NCI-H2227 treated with DMSO at 0.1 percent for 48 hours (cell line): ENCODE measurements around the gene TGFB3.
A peak's percentile ranks its signal among the peaks of the same experiment; 100 is the strongest.
"Not testable (repeated sequence)": the region's sequence is repeated elsewhere in the genome, so short reads cannot be mapped to it uniquely, and the experiment has no call there.

Source experiments
- DNase-seq: peaks from one replicate; lab custom pipeline; 2025; lab: John Stamatoyannopoulos, UW

The TGFB3 gene

GRCh38 chr14:75960231-75960630 is 21.6 kb downstream of the TGFB3 start:
- DNase-seq: no peak

- DNase-seq: no peak
Observed at GRCh38 chr14:75959031-75959430, 22.8 kb downstream of the TGFB3 start.

GRCh38 chr14:75952489-75952888 is 29.3 kb downstream of the TGFB3 start:
- DNase-seq: no peak

- no peak for DNase-seq
Observed at GRCh38 chr14:75946785-75947184, 35.0 kb downstream of the TGFB3 start.

DNA sequence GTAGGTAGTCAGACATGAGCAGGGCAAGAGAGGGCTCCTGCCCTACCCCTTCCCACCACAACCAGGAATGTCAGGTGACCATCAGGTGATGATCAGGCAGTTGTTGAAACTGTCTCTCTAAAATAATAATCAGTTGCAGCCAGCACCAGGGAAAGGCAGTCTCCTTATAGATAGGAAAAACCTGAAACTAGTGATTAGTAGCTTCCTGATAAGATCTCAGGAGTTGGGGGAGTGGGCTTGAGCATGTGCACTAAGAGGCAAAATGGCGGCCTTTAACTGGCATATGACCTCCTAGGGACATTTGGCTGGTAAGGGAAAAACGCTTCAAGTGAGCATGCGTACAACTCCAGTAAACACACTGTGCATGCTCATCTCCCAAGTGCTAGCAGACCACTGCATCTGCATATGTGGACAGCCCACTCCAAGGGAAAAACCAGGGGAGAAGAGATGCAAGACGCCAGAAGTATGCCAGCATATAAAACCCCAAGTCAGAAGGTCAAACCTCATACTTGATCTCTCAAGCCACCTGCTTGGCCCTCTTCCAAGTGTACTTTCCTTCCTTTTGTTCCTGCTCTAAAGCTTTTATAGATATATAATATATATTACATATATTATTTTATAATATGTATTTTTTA is 37.1 kb downstream of the TGFB3 start:
- DNase-seq: no peak

GRCh38 chr14:75941030-75941429 is 40.8 kb downstream of the TGFB3 start:
- DNase-seq: no peak

GRCh38 chr14:75939200-75939599 is 42.6 kb downstream of the TGFB3 start:
- DNase-seq: no peak

GRCh38 chr14:75934998-75935628 is 46.7 kb downstream of the TGFB3 start:
- DNase-seq: peak; percentile 96

DNA sequence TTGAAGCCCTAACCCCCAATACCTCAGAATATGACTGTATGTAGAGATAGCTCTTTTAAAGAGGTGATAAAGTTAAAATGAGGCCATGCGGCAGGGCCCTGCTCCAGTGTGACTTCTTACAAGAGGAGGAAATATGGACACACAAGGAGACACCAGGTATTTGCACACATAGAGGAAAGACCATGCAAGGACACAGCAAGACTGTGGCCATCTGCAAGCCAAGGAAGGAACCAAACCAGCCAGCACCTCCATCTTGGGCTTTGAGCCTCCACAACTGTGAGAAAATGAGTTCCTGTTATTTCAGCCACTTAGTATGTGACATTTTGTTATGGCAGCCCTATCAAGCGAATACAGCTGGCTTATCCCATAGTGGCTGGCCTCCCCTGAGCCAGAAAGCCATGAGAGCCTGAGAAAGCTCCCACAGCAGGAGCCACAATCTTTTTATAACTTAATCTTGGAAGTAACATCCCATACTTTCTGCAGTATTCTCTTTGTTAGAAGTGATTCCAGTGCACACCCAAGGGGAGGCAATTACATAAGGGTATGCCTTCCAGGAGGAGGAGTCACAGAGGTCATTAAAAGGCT is 48.0 kb downstream of the TGFB3 start:
- no peak for DNase-seq

- no peak for DNase-seq
Observed at GRCh38 chr14:75928690-75929181, 53.1 kb downstream of the TGFB3 start.

DNA sequence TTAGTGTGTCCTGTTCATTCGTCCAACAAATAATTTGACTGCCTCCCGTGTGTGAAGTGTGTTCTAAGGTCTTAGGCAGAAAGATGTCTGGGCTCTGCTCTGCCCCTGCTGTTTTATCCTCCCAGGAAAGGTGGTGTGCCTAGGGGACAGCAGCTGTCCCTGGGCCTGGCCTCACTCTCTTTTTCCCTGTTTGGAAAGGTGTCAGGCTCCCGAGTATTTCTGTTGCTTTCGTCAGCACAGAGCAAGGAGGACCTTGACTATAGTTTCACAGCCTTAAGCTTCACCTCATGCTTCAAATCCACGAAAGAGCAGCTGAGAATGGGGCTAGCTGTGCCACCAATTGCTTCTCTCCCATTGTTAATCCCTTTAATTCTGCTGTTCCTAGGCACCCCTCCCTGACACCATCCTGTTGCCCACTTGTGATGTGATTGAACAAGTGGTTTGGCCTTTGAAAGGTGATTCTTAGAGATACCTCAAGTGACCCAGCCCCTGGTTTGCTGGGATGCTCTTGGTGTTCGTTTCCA is 54.2 kb downstream of the TGFB3 start:
- DNase-seq: no peak

DNA sequence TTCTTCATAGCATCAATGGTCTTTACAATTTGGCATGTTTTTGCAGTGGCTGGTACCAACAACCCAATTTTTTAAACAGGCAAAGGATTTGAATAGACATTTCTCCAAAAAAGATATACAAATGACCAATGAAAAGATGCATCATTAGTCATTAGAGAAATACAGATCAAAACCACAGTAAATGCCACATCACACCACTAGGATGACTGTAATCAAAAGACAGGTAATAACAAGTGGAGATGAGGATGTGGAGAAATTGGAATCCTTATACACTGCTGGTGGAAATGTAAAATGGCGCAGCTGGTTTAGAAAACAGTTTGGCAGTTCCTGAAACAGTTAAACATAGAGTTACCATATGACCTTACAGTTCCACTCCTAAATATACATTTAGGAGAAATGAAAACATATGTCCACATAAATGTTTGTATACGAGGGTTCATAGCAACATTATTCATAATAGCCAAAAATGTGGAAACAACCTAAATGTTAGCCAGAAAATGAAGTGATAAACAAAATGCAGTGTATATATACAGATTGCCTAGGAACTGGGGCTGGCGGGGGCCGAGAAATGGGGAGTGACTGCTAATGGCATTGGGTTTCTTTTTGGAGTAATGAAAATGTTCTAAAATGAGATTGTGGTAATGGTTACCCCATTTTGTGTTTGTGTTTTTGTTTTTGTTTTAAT is 55.2 kb downstream of the TGFB3 start:
- no peak for DNase-seq

GRCh38 chr14:75925141-75925840 is 56.5 kb downstream of the TGFB3 start:
- not testable (repeated sequence) for DNase-seq

- not testable (repeated sequence) for DNase-seq
Observed at GRCh38 chr14:75920421-75920820, 61.4 kb downstream of the TGFB3 start.

GRCh38 chr14:75917946-75918335 is 63.9 kb downstream of the TGFB3 start:
- no peak for DNase-seq

GRCh38 chr14:75917322-75917945 is 64.4 kb downstream of the TGFB3 start:
- DNase-seq: peak; percentile 32

DNA sequence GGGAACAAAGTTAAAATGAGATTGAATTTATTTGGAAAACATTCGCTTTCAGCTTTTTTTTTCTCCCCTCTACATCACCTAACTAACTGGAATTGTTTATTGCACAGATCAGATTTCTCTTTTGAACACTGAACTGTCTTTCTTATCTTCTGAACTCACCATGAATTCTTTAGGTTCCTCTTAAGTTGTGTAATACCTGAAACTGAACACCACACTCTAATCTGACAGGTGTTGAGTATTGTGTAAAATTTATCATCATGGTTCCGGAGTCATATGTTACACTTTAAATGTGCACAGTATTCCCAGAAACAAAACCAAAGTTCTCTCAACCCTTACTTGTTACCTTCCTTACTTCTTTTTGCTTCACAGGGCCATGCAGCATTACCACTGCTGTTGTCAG is 66.8 kb downstream of the TGFB3 start:
- no peak for DNase-seq

DNA sequence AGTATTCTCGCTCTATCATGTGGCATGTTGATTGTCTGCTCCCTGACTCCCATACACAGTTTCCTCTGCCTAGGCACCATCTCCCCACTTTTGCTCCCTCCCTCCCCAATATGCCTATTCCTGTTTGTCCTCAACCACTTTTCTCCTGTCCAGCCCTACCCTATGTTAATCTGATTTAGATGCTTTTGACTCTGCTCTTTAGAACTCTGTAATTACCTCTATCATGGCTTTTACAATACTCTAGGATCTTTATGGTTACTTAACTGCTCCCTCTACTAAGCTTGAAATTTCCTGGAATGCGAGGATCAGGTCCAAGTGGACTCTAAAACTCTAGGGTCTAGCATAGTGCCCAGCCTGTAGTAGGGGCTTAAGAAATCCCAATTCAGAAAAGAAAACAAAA is 68.6 kb downstream of the TGFB3 start:
- no peak for DNase-seq

- peak; percentile 83 for DNase-seq
Observed at GRCh38 chr14:75911883-75912282, 69.9 kb downstream of the TGFB3 start.

DNA sequence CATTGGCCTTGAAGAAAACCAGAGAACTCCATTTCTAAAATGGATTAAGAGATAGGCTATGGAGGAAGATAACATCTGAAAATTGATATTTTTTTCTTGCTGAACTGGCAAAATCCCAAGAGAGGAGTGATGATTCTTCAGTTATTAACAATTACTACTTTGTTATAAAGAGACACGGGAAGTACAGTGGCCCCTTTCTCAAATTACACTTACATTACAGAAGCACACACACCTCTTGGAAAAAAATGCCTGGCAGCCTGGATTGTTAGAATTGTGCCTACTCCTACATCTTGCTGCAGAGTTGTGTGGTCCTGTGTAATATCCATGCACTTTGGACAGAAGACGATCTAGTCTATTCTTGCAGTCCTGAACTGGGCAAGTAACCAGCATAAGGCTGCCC is 71.7 kb downstream of the TGFB3 start:
- no peak for DNase-seq

GRCh38 chr14:75909630-75910029 is 72.2 kb downstream of the TGFB3 start:
- no peak for DNase-seq
